ENCODE measurements around the gene PRKCD. TPM values are rescaled to one million over a fixed set of nuclear protein-coding genes. Genes with fewer than 3 reads are reported as not detected.

PRKCD gene
- total RNA-seq, 1 donor from 2014 or later = 5.4 TPM

DNA sequence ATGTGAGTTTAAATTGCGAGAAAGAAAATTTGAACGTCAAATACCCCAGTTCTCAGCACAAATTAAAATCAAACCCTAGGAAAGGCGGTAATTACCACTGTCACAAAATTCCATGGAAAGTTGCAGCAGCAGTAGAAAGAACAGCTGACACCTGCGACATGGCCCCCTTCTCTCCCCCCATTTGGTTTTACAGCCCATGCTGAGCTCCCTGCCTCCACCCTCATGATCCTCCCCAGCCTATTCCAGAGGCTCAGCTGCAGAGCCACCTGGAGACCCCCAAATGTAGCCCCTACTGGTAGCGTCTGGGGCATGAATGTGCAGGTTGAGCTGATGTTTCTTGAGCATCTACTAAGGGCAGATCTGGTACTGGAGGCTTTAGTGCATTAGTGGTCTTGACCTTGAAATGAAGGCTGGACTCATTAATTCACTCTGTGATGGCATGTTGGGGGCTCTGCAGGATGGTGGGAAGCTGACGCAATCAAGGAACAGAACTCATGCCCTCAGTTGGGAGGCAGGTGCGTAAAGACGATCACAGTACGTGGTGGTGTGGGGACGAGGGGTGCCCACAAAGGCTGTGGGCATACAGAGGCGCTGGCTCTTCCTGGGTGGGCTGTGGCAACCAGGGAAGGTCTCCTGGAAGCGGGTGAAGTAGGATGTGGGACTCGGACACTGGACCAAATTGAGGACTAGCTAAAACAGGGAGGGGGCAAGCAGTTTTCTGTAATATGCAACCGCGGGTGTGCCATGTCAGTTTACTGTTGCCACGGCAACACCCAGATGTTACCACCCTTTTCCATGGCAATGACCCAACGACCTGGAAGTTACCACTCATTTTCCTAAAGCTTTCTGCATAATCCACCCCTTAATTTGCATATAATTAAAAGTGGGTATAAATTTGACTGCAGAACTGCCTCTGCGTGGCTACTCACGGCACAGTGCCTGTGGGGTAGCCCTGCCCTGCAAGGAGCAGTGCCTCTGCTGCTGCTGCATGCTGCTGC is 39.8 kb downstream of the PRKCD start:
- Mint-ChIP-seq H3K9me3 (ENCODE audit: unreplicated experiment) (peaks cover 1% of the 10 kb centered on the region), H3K4me1 (ENCODE audit: low read depth, unreplicated experiment) (no peaks in the 10 kb centered on the region), H3K36me3 (ENCODE audit: unreplicated experiment) (no peaks in the 10 kb centered on the region), H3K4me3 (ENCODE audit: unreplicated experiment) (no peak overlapping the region), H3K27me3 (ENCODE audit: unreplicated experiment) (no peaks in the 10 kb centered on the region), H3K27ac (ENCODE audit: unreplicated experiment) (no peak overlapping the region)
- no peak for DNase-seq
- no peak for TF ChIP-seq CTCF (IDR thresholded peaks at IDR 0.05; ENCODE audit: partially characterized antibody, unreplicated experiment)

- no peak for TF ChIP-seq CTCF (IDR thresholded peaks at IDR 0.05; ENCODE audit: partially characterized antibody, unreplicated experiment)
- H3K4me1 Mint-ChIP-seq (ENCODE audit: low read depth, unreplicated experiment) = peaks cover 3% of the 10 kb centered on the region
- no peak overlapping the region for H3K27ac Mint-ChIP-seq (ENCODE audit: unreplicated experiment)
- no peak overlapping the region for H3K4me3 Mint-ChIP-seq (ENCODE audit: unreplicated experiment)
- no peaks in the 10 kb centered on the region for H3K36me3 Mint-ChIP-seq (ENCODE audit: unreplicated experiment)
- peaks cover 1% of the 10 kb centered on the region for H3K9me3 Mint-ChIP-seq (ENCODE audit: unreplicated experiment)
- DNase-seq = no peak
- H3K27me3 Mint-ChIP-seq (ENCODE audit: unreplicated experiment) = no peaks in the 10 kb centered on the region
These were observed 41.5 kb downstream of the PRKCD start for GRCh38 chr3:53202331-53203015.

- H3K36me3 Mint-ChIP-seq (ENCODE audit: unreplicated experiment) = no peaks in the 10 kb centered on the region
- H3K9me3 Mint-ChIP-seq (ENCODE audit: unreplicated experiment) = peaks cover 4% of the 10 kb centered on the region
- TF ChIP-seq CTCF (IDR thresholded peaks at IDR 0.05; ENCODE audit: partially characterized antibody, unreplicated experiment) = no peak
- peaks cover 2% of the 10 kb centered on the region for H3K27me3 Mint-ChIP-seq (ENCODE audit: unreplicated experiment)
- no peak overlapping the region for H3K27ac Mint-ChIP-seq (ENCODE audit: unreplicated experiment)
- no peak for DNase-seq
- peaks cover 3% of the 10 kb centered on the region for H3K4me1 Mint-ChIP-seq (ENCODE audit: low read depth, unreplicated experiment)
- no peak overlapping the region for H3K4me3 Mint-ChIP-seq (ENCODE audit: unreplicated experiment)
These were observed 51.0 kb downstream of the PRKCD start for GRCh38 chr3:53211706-53212702.

DNA sequence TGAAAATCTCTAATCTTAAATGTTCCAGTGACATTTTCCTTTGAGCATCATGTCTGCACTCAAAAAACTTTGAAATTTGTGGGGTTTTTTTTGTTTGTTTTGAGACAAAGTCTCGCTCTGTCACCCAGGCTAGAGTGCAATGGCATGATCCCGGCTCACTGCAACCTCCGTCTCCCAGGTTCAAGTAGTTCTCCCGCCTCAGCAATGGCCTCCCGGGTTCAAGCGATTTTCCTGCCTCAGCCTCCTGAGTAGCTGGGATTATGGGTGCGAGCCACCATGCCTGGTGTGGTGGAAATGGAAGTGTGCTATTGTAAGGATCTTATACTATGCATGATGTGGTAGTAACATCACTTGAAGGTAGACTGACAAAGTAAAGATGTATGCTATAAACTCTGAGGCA is 52.3 kb downstream of the PRKCD start:
- no peak for DNase-seq
- Mint-ChIP-seq H3K27me3 (ENCODE audit: unreplicated experiment) (peaks cover 2% of the 10 kb centered on the region), H3K9me3 (ENCODE audit: unreplicated experiment) (peaks cover 4% of the 10 kb centered on the region), H3K4me3 (ENCODE audit: unreplicated experiment) (no peak overlapping the region), H3K27ac (ENCODE audit: unreplicated experiment) (no peak overlapping the region), H3K4me1 (ENCODE audit: low read depth, unreplicated experiment) (no peaks in the 10 kb centered on the region), H3K36me3 (ENCODE audit: unreplicated experiment) (no peaks in the 10 kb centered on the region)
- no peak for TF ChIP-seq CTCF (IDR thresholded peaks at IDR 0.05; ENCODE audit: partially characterized antibody, unreplicated experiment)
